Lung (tissue), 12 donors: ENCODE data around the gene IRX5. TPM values are rescaled to one million over a fixed set of nuclear protein-coding genes. Genes with fewer than 3 reads are reported as not detected.

ENCODE experiments used
- ATAC-seq: fragments of 200-7000 bp; cut with Tn5 transposase; one replicate; pipeline ENCODE4 v1.9.1; 2020; ENCODE audit warnings: moderate number of reproducible peaks; ENCODE audit not compliant: insufficient read depth, low FRiP score
- DNase-seq, 3 donors: peaks; one replicate each; pipeline ENCODE4 v3.0.0-alpha.2; 2013 to 2017
- H3K27ac ChIP-seq, 2 donors: one replicate each; pipeline ENCODE4 v1.5.1; 2013; ENCODE audit warnings: mild to moderate bottlenecking in 2 of 2, moderate library complexity in 2 of 2, control low read depth in 1 of 2, inconsistent platforms in 1 of 2, low read depth in 1 of 2, low read length in 1 of 2
- H3K27me3 ChIP-seq, 3 donors: one replicate each; pipeline ENCODE4 v1.5.1; 2013; ENCODE audit warnings: low read length in 2 of 3; ENCODE audit not compliant: control insufficient read depth in 3 of 3, insufficient read depth in 3 of 3
- H3K36me3 ChIP-seq, 4 donors: one replicate each; pipeline ENCODE4 v1.5.1; 2013; ENCODE audit warnings: low read length in 4 of 4, mild to moderate bottlenecking in 1 of 4, moderate library complexity in 1 of 4; ENCODE audit not compliant: control insufficient read depth in 4 of 4, insufficient read depth in 4 of 4
- H3K4me1 ChIP-seq, 5 donors: one replicate each; pipeline ENCODE4 v1.5.1; 2013; ENCODE audit warnings: low read length in 5 of 5, mild to moderate bottlenecking in 2 of 5, moderate library complexity in 1 of 5; ENCODE audit not compliant: control insufficient read depth in 5 of 5, insufficient read depth in 5 of 5
- H3K4me3 ChIP-seq: one replicate; pipeline ENCODE4 v1.5.1; 2013; ENCODE audit warnings: mild to moderate bottlenecking, control low read depth, moderate library complexity
- H3K9ac ChIP-seq, 2 donors: one replicate each; pipeline ENCODE4 v1.5.1; 2013; ENCODE audit warnings: low read length in 2 of 2, control low read depth in 1 of 2; ENCODE audit not compliant: insufficient read depth in 1 of 2
- H3K9me3 ChIP-seq, 4 donors: one replicate each; pipeline ENCODE4 v1.5.1; 2013; ENCODE audit warnings: low read length in 3 of 4, mild to moderate bottlenecking in 1 of 4, moderate library complexity in 1 of 4; ENCODE audit not compliant: control insufficient read depth in 4 of 4, insufficient read depth in 3 of 4
- WGBS, 2 donors: extraction: QIAGEN DNeasy Blood & Tissue Kit; methylation state at CpG; one replicate each; pipeline ENCODE4 v1.1.7; 2013; 5-methylcytosine and 5-hydroxymethylcytosine counted together
- polyA plus RNA-seq, 2 donors: library from polyadenylated mRNA; stranded (reverse); fragments of 200-250 nt; gene quantifications; one replicate each; pipeline ENCODE4 v1.2.1, GENCODE V29; 2013
- total RNA-seq, 2 donors: library from RNA; depleted of rRNA in 1 of 2; stranded (reverse); fragments of >200 nt in 1 of 2; gene quantifications; one replicate each; pipeline ENCODE4 v1.2.1, GENCODE V29; 2014 to 2021
- TF ChIP-seq, protein P1 (sequence below): IDR thresholded peaks from 2 replicates; pipeline ENCODE4 v1.5.1; 2012; ENCODE audit warnings: mild to moderate bottlenecking; ENCODE audit errors: control extremely low read depth, extremely low read depth
- donor health status: control.
- donor health status: control.
- donor health status: Bipolar disorder and iron deficiency.
- donor health status: healthy.
- donor health status: DM: yes; HTN: yes; CAD: no.

Gene IRX5
- total and polyA plus RNA-seq, 4 donors = 5.6 to 30.2 (median 25.7) TPM

DNA sequence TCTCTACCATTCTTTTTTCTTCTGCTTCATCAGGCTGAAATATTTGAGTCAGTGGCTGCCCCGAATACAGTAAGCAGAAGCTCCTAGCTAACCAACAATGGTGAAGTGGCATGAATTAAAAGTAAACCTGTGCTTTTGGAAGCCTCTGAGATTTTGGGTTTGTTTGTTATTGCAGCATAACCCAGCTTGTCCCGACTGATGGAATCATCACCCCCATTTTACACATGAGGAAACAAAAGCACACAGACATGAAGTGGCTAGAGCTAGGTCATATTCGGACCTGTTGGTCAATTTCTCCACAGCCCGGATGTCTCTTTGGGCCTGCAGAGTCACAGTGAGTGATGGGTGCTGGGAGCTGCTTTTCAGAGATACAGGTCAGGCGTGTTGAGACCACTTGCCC, 39.4 kb downstream of the IRX5 start:
- no peaks in the 10 kb centered on the region for H3K27me3 ChIP-seq
- no peak overlapping the region for H3K9ac ChIP-seq
- no peaks in the 10 kb centered on the region for H3K4me1 ChIP-seq
- DNase-seq (no peak), ATAC-seq (no peak)
- H3K4me3 ChIP-seq = no peak overlapping the region
- H3K27ac ChIP-seq = no peak overlapping the region
- 92 to 93% methylated on average over 5 of the region's 5 CpGs for WGBS, 2 donors
- TF ChIP-seq, protein P1, sequence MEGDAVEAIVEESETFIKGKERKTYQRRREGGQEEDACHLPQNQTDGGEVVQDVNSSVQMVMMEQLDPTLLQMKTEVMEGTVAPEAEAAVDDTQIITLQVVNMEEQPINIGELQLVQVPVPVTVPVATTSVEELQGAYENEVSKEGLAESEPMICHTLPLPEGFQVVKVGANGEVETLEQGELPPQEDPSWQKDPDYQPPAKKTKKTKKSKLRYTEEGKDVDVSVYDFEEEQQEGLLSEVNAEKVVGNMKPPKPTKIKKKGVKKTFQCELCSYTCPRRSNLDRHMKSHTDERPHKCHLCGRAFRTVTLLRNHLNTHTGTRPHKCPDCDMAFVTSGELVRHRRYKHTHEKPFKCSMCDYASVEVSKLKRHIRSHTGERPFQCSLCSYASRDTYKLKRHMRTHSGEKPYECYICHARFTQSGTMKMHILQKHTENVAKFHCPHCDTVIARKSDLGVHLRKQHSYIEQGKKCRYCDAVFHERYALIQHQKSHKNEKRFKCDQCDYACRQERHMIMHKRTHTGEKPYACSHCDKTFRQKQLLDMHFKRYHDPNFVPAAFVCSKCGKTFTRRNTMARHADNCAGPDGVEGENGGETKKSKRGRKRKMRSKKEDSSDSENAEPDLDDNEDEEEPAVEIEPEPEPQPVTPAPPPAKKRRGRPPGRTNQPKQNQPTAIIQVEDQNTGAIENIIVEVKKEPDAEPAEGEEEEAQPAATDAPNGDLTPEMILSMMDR = no peak
- H3K9me3 ChIP-seq = peaks cover 0 to 10% (median 0%) of the 10 kb centered on the region in 4 donors
- no peaks in the 10 kb centered on the region for H3K36me3 ChIP-seq

DNA sequence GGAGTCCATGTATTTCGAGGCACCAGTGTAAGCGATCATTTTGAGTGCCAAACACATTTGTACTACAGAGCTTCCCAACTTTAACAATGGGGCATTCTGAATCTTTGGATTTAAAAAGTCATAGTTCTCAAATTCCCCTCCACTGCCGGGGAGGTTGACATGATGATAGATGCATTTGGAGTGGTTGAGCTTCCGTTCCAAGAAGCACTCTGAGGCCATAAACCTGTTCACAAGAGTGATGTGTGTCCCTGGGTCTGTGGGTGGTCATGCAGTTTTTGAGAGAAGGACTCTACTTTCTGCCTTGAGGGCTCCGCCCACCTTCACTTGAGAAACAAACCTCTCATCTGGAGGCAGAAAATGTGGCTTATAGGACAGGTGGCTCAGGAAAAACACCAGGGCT, 43.7 kb downstream of the IRX5 start:
- Histone ChIP-seq H3K27ac (no peak overlapping the region), H3K9ac (no peak overlapping the region), H3K27me3 (no peaks in the 10 kb centered on the region), H3K4me1 (no peaks in the 10 kb centered on the region), H3K9me3 (peaks cover 0 to 8% (median 0%) of the 10 kb centered on the region in 4 donors), H3K4me3 (no peak overlapping the region), H3K36me3 (no peaks in the 10 kb centered on the region)
- TF ChIP-seq, protein P1 = no peak
- WGBS, 2 donors = 37 to 45% methylated on average over 5 of the region's 5 CpGs
- DNase-seq (no peak), ATAC-seq (no peak)

DNA sequence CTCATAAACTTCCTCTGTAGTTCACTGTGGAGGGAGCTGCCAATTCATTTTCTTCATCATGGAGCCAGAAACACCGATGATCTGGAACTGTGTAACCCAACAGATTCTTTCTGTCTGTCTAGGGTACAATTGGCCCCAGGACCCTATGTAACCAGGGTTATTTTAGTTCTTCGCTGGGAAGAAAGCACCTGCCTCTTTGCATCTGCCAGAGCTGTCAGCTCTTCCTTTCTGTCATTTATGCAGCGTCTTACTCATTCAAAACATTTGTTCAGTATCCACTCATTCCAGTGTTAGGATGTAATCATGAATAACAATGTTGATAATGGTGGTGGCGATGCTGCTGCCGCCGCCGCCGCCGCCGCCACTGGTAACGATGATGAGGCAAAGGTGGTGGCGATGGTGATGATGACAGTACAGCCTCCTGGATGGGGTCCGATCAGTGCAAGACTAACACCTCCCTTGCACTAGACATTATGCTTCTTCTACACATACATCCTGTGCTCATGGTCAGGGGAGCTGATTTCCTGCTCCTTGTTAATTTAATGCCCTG, 46.1 kb downstream of the IRX5 start:
- Histone ChIP-seq H3K27me3 (no peaks in the 10 kb centered on the region), H3K9me3 (peaks cover 0 to 6% (median 0%) of the 10 kb centered on the region in 4 donors), H3K4me3 (no peak overlapping the region), H3K9ac (no peak overlapping the region), H3K27ac (no peak overlapping the region), H3K36me3 (no peaks in the 10 kb centered on the region), H3K4me1 (no peaks in the 10 kb centered on the region)
- DNase-seq = no peak
- TF ChIP-seq, protein P1 = no peak
- WGBS, 2 donors = 92 to 95% methylated on average over 13 of the region's 13 CpGs
- ATAC-seq = no peak

DNA sequence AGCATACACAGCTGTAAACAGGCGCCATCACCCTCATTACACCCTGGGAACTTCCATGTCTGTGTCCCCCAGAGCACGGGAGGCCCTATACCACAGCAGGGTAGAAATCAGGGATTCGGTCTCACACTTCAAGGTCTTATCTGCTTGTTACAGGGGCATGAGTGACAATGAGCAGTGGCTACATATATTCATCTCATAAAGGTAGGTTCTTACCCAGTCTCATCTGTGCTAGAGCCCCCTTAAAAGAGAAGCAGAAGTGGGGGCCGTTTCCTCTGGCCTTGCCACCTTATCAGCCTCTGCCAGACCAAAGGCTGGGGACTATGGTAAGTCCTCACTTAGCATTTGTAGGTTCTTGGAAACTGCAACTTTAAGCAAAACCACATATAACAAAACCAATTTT, 46.5 kb downstream of the IRX5 start:
- TF ChIP-seq, protein P1 = no peak
- 53 to 67% methylated on average over 4 of the region's 4 CpGs for WGBS, 2 donors
- no peak overlapping the region for H3K27ac ChIP-seq

More for the DNA sequence above, 46.5 kb downstream of the IRX5 start:
- Histone ChIP-seq H3K4me3 (no peak overlapping the region), H3K9me3 (peaks cover 0 to 6% (median 0%) of the 10 kb centered on the region in 4 donors), H3K36me3 (no peaks in the 10 kb centered on the region), H3K9ac (no peak overlapping the region), H3K4me1 (no peaks in the 10 kb centered on the region), H3K27me3 (no peaks in the 10 kb centered on the region)
- ATAC-seq (no peak), DNase-seq (no peak)
